Activated B cell treated with CpG ODN at 0.5 μM for 24 hours (primary cell): ENCODE measurements around the gene GALNS. TPM values are rescaled to one million over a fixed set of nuclear protein-coding genes. Genes with fewer than 3 reads are reported as not detected.

ENCODE experiments used
- ATAC-seq: fragments of 200-7000 bp; cut with Tn5 transposase; one replicate; pipeline ENCODE4 v1.10.0; 2021; ENCODE audit warnings: low read depth, mild to moderate bottlenecking, moderate library complexity
- CTCF ChIA-PET: fragments of 350-600 bp; sonication (Branson Sonifier 250); formaldehyde crosslinking; loops from one replicate; lab custom pipeline; 2021; ENCODE audit warnings: antibody characterized with exemption; lab: Charles Lee
- POLR2A ChIA-PET: fragments of 350-600 bp; sonication (Branson Sonifier 250); formaldehyde crosslinking; loops from one replicate; lab custom pipeline; 2021; ENCODE audit warnings: antibody characterized with exemption; lab: Charles Lee
- DNase-seq: peaks from one replicate; pipeline ENCODE4 v3.0.0; 2022
- H3K27ac Mint-ChIP-seq: one replicate; pipeline ENCODE4 v1.8.0; 2020; ENCODE audit warnings: mixed read lengths
- H3K27me3 Mint-ChIP-seq: one replicate; pipeline ENCODE4 v1.8.0; 2021; ENCODE audit warnings: mixed read lengths
- H3K36me3 Mint-ChIP-seq: one replicate; pipeline ENCODE4 v1.8.0; 2021; ENCODE audit warnings: low read depth, mixed read lengths
- H3K4me1 Mint-ChIP-seq: one replicate; pipeline ENCODE4 v1.8.0; 2021; ENCODE audit warnings: mixed read lengths
- H3K4me3 Mint-ChIP-seq: one replicate; pipeline ENCODE4 v1.8.0; 2020; ENCODE audit warnings: mild to moderate bottlenecking, mixed read lengths
- H3K9me3 Mint-ChIP-seq: one replicate; pipeline ENCODE4 v1.8.0; 2020; ENCODE audit warnings: mixed read lengths
- CTCF ChIP-seq: fragments of 200-600 bp; IDR thresholded peaks from one replicate; pipeline ENCODE4 v1.8.0; 2022; ENCODE audit warnings: antibody characterized with exemption, mild to moderate bottlenecking
- intact Hi-C: fragments of 100-400 bp; cut with micrococcal nuclease; formaldehyde crosslinking; loops from one replicate; pipeline ENCODE4 v1.15.1; 2024
- total RNA-seq: library from RNA; stranded (reverse); gene quantifications from 2 replicates; pipeline ENCODE4 v1.2.3, GENCODE V29; 2022

Gene GALNS
- total RNA-seq, 1 donor from 2014 or later: 48.3 TPM

- POLR2A ChIA-PET: interaction anchor here (0.7 to 5.6 kb wide), 5 partner anchors 17 to 47 kb away, joined by 3 to 52 read pairs (median 6); partner anchors contain the start of genes APRT and CDT1
- Mint-ChIP-seq H3K27me3 (no peaks in the 10 kb centered on the region), H3K4me1 (peaks cover 47% of the 10 kb centered on the region), H3K27ac (peak overlapping the region; percentile 76), H3K9me3 (no peaks in the 10 kb centered on the region), H3K36me3 (no peaks in the 10 kb centered on the region), H3K4me3 (peak overlapping the region; percentile 85)
- intact Hi-C loops: loop anchor here (1.0 to 10.0 kb wide), 5 partner anchors 27 to 433 kb away; partner anchors contain the start of genes APRT, IL17C, MVD and TRAPPC2L
- DNase-seq (peak; percentile 57), ATAC-seq (peak; percentile 12)
- TF ChIP-seq CTCF: no peak
- CTCF ChIA-PET: interaction anchor here (1.1 to 5.9 kb wide), 5 partner anchors 15 to 73 kb away, joined by 3 to 56 read pairs (median 4); no protein-coding TSS in a partner anchor
These were observed 72.5 kb downstream of the GALNS start for GRCh38 chr16:88784074-88784855.

- POLR2A ChIA-PET: interaction anchor here (0.7 to 5.6 kb wide), 7 partner anchors 14 to 46 kb away, joined by 3 to 52 read pairs (median 4); partner anchors contain the start of genes APRT and CDT1
- intact Hi-C loops: loop anchor here (1.0 to 10.0 kb wide), 5 partner anchors 27 to 433 kb away; partner anchors contain the start of genes APRT, IL17C, MVD and TRAPPC2L
- Mint-ChIP-seq H3K27me3 (no peaks in the 10 kb centered on the region), H3K27ac (peak overlapping the region; percentile 80), H3K36me3 (no peaks in the 10 kb centered on the region), H3K4me3 (peak overlapping the region; percentile 85), H3K4me1 (peaks cover 49% of the 10 kb centered on the region), H3K9me3 (no peaks in the 10 kb centered on the region)
- DNase-seq: no peak
- CTCF ChIA-PET: interaction anchor here (1.1 to 5.9 kb wide), 5 partner anchors 14 to 74 kb away, joined by 3 to 56 read pairs (median 4); no protein-coding TSS in a partner anchor
- TF ChIP-seq CTCF: no peak
- ATAC-seq: no peak
These were observed 73.2 kb downstream of the GALNS start for GRCh38 chr16:88783391-88784073.

GRCh38 chr16:88782454-88783390 lies 74.0 kb downstream of the GALNS start:
- ChIA-PET CTCF (interaction anchor here (0.9 to 5.9 kb wide), 8 partner anchors 13 to 75 kb away, joined by 3 to 56 read pairs (median 4); partner anchors contain the start of gene APRT), POLR2A (interaction anchor here (0.6 to 5.6 kb wide), 14 partner anchors 10 to 1160 kb away, joined by 3 to 52 read pairs (median 5); partner anchors contain the start of genes APRT, CDT1, CYBA and GALNS)
- no peak for TF ChIP-seq CTCF
- no peaks in the 10 kb centered on the region for H3K36me3 Mint-ChIP-seq
- H3K9me3 Mint-ChIP-seq: no peaks in the 10 kb centered on the region
- DNase-seq: no peak
- no peaks in the 10 kb centered on the region for H3K27me3 Mint-ChIP-seq
- intact Hi-C loops: loop anchor here (5.0 to 10.0 kb wide), 2 partner anchors 120 to 148 kb away; partner anchors contain the start of genes IL17C and MVD
- peak overlapping the region; percentile 80 for H3K27ac Mint-ChIP-seq
- peak overlapping the region; percentile 85 for H3K4me3 Mint-ChIP-seq
- H3K4me1 Mint-ChIP-seq: peaks cover 58% of the 10 kb centered on the region
- ATAC-seq: no peak

GRCh38 chr16:88781140-88782077 lies 75.3 kb downstream of the GALNS start:
- ChIA-PET CTCF (interaction anchor here (0.7 to 3.8 kb wide), 11 partner anchors 11 to 77 kb away, joined by 3 to 45 read pairs (median 4); partner anchors contain the start of genes APRT, GALNS and TRAPPC2L), POLR2A (interaction anchor here (0.6 to 5.6 kb wide), 17 partner anchors 9 to 1162 kb away, joined by 3 to 52 read pairs (median 6); partner anchors contain the start of genes APRT, CDT1, CTU2 and CYBA)
- Mint-ChIP-seq H3K36me3 (peaks cover 2% of the 10 kb centered on the region), H3K9me3 (no peaks in the 10 kb centered on the region), H3K4me1 (peaks cover 58% of the 10 kb centered on the region), H3K27me3 (no peaks in the 10 kb centered on the region), H3K27ac (peak overlapping the region; percentile 80), H3K4me3 (peak overlapping the region; percentile 85)
- ATAC-seq (peak; percentile 66), DNase-seq (peak; percentile 57)
- intact Hi-C loops: loop anchor here (1.0 to 10.0 kb wide), 6 partner anchors 9 to 147 kb away; partner anchors contain the start of genes IL17C and MVD
- TF ChIP-seq CTCF: no peak
